HG03575 (cell line): ENCODE data around the gene RPL4.
"Not testable (repeated sequence)": the region's sequence is repeated elsewhere in the genome, so short reads cannot be mapped to it uniquely, and the experiment has no call there.

Experiments
- ATAC-seq: cut with Tn5 transposase; IDR thresholded peaks from one replicate; pipeline ENCODE4 v1.9.1; 2021; ENCODE audit not compliant: unreplicated experiment, insufficient number of reproducible peaks, low FRiP score; ENCODE audit errors: extremely low read depth

Gene RPL4

DNA sequence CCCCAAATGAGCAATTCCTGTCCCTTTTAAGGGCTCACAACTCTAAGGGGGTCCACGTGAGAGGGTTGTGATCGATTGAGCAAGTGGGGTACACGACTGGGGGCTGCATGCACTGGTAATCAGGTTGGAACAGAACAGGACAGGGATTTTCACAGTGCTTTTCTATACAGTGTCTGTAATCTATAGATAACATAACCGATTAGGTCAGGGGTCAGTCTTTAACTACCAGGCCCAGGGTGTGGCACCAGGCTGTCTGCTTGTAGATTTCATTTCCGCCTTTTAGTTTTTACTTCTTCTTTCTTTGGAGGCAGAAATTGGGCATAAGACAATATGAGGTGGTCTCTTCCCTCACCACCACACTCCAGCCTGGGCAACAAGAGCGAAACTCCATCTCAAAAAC, 39.4 kb downstream of the RPL4 start:
- not testable (repeated sequence) for ATAC-seq

DNA sequence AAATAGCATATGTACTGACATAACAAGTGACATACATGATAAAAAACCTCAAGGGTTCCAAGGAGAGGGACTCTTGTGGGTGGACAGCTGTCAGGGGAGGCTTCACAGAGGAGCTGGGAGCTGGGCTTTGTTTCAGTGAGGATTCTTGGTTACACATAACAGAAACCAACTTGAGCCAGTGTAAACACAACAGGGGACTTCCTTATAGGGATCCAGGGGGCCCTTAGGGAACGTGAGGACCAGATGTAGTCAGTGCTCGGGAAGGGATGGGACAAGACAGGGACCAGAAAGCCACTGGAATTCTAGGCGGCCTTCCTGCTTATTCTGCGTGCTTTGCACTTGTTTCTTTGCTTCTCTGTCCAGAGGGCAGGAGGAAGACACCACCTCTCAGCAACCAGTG, 42.0 kb downstream of the RPL4 start:
- ATAC-seq = no peak

DNA sequence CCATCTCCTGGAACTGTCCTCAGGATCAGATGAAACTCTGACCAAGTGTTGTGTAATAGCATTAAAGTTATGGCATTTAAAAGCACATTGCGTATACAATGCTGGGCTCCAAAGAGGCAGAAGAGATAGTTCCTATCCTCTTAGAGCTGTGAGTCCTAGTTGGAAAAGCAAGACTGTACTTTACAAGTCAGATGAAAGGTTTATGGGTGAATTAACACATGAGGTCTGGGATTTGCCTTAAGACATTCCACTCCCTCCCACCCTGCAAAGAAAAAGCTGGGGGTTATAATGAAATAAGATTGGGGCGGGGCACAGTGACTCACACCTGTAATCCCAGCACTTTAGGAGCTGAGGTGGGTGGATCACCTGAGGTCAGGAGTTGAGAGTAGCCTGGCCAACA, 42.7 kb downstream of the RPL4 start:
- ATAC-seq = no peak

DNA sequence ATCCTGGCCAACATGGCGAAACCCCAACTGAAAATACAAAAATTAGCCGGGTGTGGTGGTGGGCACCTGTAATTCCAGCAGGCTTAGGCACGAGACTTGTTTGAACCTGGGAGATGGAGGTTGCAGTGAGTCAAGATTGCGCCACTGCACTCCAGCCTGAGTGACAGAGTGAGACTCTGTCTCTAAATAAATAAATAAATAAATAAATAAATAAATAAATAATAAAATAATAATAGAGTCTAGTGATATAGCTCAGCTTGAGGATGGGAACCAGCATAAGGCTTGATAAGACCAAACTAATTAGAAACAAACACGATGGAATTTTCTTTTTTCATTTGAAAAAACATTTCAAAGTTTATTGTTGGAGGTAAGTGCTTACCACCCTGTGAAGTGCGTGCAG, 43.4 kb downstream of the RPL4 start:
- not testable (repeated sequence) for ATAC-seq

DNA sequence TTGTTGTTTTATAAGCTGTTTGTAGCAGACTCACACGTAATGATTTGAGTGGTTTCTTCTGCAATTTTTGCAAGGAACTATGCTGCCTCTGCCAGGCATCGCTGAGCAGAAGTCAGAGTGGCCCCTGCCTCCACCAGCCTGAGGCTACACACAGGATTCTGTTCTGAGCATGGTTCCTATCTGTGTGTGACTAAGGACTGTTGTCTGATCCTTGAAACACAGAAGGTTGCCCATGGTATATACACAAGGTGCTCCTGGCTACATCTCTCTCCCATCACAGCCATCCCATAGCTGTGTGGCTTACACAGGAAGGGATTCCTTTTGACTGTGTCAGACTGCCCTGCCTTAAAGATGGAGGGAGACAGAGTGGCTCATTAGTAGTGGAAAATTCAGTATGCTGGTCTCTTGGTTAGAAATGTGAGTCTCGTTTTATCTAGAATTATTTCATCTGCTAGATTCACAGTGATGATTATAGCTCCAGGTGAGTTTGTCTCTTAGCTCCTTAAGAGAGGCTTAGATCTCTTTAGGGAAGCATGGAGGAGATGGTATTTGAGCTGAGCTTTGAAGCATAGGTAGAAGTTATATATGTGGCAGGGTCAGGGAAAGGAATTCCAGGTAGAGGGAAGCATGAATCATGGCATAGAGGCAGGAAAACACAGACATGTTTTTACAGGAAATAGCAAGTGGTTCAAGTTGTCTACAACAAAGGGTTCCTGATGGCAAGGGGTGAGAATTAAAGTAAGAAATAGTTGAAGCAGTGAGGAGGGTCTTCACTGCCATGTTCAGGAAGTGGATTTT, 44.6 kb downstream of the RPL4 start:
- ATAC-seq = no peak

DNA sequence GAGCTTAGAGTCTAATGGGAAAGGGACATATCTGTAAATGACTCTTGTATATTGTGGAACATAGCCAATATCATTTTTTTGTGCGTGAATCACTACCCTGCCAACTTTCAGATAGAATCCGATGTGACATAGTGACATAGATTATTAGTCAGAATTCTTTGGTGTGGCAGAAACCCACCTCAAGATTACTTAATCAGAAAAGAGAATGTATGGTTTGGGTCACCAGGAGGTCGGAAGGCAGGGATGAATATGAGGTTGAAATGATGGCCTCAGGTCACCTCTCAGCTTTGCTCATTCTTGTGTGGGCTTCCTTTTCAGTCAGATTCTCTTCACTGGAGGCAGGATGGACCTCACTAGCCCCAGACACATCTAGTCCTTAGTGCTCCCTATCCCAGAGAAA, 48.4 kb downstream of the RPL4 start:
- ATAC-seq = no peak

DNA sequence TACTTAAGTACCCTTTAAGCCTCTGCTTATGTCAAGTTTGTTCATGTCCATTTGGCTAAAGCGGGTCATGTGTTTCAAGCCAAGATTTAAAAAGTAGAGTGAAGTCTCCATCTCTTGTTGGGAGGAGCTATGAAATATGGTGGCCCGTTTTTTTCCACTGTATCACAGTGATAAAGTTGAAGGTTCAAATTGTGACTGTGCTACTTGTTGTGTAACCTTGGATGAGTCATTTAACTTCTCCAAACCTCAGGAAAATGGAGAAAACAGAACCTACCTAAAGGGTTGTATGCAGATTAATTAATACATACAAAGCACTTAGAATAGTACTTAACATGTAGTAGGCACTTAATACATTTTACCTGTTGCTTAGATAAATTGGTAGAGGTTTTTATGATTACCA, 50.5 kb downstream of the RPL4 start:
- ATAC-seq = no peak

DNA sequence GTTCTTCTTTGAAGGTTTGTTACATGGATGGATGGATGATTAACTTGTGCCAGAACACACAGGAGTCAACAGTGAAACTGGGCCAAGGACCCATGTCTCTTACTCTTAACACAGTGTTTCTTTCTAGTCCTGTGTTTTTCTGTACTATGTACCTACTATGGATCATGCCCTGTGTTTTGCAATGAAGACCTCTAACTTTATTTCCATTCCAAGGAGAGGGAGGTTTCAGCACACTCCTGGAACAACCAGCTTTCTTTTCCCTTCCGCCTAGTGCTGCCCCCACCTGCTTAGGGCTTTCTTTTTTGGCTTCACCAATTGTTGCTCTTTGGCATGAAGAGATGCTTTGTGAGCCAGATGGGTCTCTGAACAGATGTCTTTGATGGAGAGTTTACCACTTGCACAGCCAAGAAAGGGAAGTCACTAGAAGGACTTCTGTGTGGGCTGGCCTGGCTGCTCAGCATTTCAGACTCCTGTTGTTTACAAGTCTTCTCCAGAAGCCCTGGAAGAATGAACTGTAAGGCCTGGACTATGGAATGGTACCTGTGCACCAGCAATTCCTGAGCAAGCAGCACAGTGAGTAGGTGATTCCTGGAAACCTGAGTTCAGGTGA, 51.6 kb downstream of the RPL4 start:
- ATAC-seq = no peak

DNA sequence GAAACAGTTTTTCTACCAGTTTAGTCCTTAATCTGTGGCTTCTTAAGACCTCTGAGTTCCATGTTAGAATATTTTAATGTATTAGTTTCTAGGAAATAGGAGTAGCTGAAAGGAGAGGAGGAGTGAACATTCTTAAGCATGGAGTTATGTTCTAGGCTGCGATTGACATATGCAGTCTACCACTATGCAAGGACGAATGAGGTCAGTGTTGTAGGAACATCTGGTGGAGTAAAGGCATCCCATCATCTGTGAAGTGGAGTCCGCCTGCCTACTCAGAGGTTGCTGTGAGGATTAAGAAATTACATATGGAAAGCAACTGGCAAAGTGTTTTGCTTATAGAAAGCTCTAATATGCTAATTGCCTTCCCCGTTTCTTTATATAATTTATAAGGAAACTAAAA, 52.2 kb downstream of the RPL4 start:
- ATAC-seq = no peak
